Measurements from ENCODE around the gene CKAP4. TPM values are rescaled to one million over a fixed set of nuclear protein-coding genes. Genes with fewer than 3 reads are reported as not detected.

Gene CKAP4
- total RNA-seq, 1 experiment from 2014 or later: 54.4 TPM

DNA sequence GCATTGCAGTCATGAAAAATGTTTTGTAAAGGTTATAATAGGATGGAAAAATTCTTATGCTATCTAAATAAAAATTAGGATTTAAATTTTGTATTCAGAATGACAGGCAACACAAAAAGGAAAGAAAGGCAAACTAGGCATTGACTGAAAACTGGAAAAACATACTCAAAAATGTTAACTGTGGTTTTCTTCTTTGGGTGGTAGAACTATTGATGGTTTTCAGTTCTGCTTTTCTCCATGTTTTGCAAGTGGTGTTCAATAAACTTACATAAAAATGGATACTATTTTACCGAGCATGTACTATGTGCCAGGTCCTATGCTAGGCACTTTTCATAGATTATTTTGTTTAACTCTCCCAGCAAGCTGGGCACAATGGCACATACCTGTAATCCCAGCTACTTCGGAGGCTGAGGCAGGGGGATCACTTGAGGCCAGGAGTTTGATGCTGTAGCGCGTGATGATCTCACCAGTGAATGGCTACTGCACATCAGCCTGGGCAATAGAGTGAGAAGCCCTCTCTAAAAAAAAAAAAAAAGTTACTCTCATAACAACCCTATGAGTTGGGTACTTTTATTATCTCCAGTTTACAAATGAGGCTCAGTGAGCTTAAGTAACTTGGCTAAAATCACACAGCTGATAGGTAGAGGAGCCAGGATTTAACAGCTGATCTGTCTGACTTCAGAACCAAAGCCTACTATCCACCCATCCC, 28.4 kb upstream of the CKAP4 start:
- in situ Hi-C loops (cut with HindIII; ENCODE audit: low sequenced_read_pairs): no loop called here

GRCh38 chr12:106275458-106275857, 27.6 kb upstream of the CKAP4 start:
- in situ Hi-C loops (cut with HindIII; ENCODE audit: low sequenced_read_pairs): no loop called here
- DNase-seq (ENCODE audit: low spot score): no peak

More for the DNA sequence above, 28.4 kb upstream of the CKAP4 start:
- no peak for DNase-seq (ENCODE audit: low spot score)

- in situ Hi-C loops (cut with HindIII; ENCODE audit: low sequenced_read_pairs): no loop called here
- DNase-seq (ENCODE audit: low spot score): no peak
Measured at GRCh38 chr12:106274575-106275121, 26.8 kb upstream of the CKAP4 start.

GRCh38 chr12:106274012-106274411, 26.2 kb upstream of the CKAP4 start:
- in situ Hi-C loops (cut with HindIII; ENCODE audit: low sequenced_read_pairs): no loop called here
- no peak for DNase-seq (ENCODE audit: low spot score)

GRCh38 chr12:106273491-106273890, 25.7 kb upstream of the CKAP4 start:
- in situ Hi-C loops (cut with HindIII; ENCODE audit: low sequenced_read_pairs): no loop called here
- no peak for DNase-seq (ENCODE audit: low spot score)

GRCh38 chr12:106271575-106272505, 24.0 kb upstream of the CKAP4 start:
- no peak for DNase-seq (ENCODE audit: low spot score)
- in situ Hi-C loops (cut with HindIII; ENCODE audit: low sequenced_read_pairs): no loop called here

DNA sequence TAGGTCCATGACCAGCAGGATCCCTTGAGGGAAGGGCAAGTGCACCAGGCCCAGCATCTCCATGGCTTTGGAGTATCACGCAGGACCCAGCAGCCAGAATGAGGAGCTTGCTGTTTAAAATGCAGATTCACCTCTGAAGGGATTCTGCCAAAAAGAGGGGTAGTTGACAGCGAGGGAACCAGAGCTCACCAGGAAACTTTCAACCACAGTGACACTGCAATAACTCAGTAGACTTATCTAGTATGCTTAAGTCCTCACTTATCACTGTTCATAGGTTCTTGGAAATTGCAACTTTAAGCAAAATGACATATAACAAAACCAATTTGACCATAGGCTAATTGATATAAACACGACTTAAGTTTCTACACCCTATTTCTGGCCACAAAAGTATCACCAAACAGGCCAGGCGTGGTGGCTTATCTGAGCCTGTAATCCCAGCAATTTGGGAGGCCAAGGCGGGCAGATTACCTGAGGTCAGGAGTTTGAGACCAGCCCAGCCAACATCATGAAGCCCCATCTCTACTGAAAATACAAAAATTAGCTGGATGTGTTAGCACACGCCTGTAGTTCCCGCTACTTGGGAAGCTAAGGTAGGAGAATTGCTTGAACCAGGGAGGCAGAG, 21.4 kb upstream of the CKAP4 start:
- DNase-seq (ENCODE audit: low spot score): no peak
- in situ Hi-C loops (cut with HindIII; ENCODE audit: low sequenced_read_pairs): no loop called here

GRCh38 chr12:106267535-106267934, 19.7 kb upstream of the CKAP4 start:
- DNase-seq (ENCODE audit: low spot score): no peak
- in situ Hi-C loops (cut with HindIII; ENCODE audit: low sequenced_read_pairs): no loop called here

DNA sequence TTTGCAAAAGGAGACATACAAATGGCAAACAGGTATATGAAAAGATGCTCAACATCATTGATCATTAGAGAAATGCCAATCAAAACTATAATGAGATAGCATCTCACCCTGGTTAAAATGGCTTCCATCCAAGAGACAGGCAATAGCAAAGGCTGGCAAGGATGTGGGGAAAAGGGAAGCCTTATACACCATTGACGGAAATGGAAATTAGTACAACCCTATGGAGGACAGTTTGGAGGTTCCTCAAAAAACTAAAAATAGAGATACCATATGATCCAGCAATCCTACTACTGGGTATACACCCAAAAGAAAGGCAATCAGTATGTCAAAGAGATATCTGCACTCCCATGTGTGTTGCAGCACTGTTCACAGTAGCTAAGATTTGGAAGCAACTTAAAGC, 17.3 kb upstream of the CKAP4 start:
- in situ Hi-C loops (cut with HindIII; ENCODE audit: low sequenced_read_pairs): no loop called here
- DNase-seq (ENCODE audit: low spot score): no peak

- in situ Hi-C loops (cut with HindIII; ENCODE audit: low sequenced_read_pairs): no loop called here
- DNase-seq (ENCODE audit: low spot score): no peak
Measured at GRCh38 chr12:106258935-106259334, 11.1 kb upstream of the CKAP4 start.

GRCh38 chr12:106258226-106258625, 10.4 kb upstream of the CKAP4 start:
- no peak for DNase-seq (ENCODE audit: low spot score)
- in situ Hi-C loops (cut with HindIII; ENCODE audit: low sequenced_read_pairs): no loop called here

- no peak for DNase-seq (ENCODE audit: low spot score)
- in situ Hi-C loops (cut with HindIII; ENCODE audit: low sequenced_read_pairs): no loop called here
Measured at GRCh38 chr12:106256524-106256923, 8.7 kb upstream of the CKAP4 start.

- DNase-seq (ENCODE audit: low spot score): no peak
- in situ Hi-C loops (cut with HindIII; ENCODE audit: low sequenced_read_pairs): no loop called here
Measured at GRCh38 chr12:106255952-106256351, 8.1 kb upstream of the CKAP4 start.

DNA sequence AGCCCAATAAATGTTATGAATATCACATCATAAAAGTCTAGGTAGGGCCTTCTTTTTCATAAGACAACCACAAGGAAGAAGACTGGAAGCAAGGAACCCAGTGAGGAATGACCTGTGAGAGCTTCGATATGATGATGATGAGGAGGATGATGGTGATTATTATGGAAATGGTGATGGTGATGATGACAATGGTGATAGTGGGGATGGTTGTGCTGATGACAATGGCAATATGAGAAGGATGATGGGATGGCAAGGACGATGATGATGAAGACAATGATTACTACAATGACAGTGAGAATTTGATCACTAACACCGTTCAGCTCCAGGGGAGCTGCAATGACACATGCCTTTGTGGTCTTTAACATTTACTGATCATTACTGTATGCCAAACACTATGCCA, 7.7 kb upstream of the CKAP4 start:
- in situ Hi-C loops (cut with HindIII; ENCODE audit: low sequenced_read_pairs): no loop called here
- DNase-seq (ENCODE audit: low spot score): no peak

DNA sequence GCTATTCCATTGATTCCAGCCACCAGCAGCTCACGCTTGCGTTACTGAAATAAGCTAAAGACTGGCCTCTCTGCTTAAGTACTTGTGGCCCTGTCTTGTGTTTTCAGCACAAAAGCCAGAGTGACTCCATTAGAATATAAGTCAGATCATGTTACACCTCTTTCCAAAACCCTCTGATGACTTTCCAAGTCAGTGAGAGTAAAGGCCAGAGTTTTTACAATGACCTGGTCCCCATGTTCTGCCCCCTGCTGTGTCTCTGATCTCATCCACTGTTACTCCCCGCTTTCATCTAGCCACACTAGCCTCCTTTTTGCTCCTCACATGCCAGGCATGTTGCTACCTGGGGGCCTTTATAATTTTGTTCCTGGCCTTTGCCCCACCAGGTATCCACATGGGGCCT, 6.9 kb upstream of the CKAP4 start:
- no peak for DNase-seq (ENCODE audit: low spot score)
- in situ Hi-C loops (cut with HindIII; ENCODE audit: low sequenced_read_pairs): no loop called here

DNA sequence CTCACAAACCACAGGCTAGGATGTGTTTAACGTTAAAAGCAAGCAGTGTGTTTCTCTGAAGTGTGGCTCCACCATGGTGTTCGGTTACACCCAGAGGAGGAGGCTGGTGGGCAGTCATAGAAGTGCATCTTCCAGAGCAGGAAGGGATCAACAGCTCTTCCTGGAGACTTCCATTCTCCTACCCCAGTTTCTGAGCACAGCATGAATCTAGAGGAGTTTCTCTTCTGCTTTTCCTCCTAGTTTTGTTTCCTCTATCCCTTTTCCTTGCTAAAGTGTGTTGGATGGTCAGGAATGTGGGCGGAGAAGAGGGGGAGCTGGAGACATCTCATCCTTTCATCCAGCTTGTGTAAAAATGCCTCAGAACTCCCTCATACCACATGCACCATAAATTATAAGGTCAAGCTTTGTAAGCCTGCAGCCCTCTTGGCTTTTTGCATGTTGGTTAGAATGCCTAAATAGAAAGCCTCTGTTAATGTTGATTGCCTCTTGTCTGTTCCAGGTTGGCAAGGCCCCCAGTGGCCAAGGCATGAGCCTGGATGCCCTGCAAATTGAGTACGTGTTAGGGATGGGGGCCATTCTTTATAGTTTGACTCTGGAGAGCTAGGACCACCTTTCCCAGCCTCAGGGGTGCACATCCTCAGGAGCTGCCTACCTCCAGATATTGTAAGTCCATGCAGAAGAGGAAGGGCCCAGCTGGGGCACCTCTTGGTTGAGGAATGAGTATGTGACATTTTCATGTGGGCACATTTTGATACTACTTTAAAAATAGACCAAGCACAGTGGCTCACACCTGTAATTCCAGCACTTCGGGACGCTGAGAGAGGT, 4.0 kb upstream of the CKAP4 start:
- DNase-seq (ENCODE audit: low spot score): no peak
- in situ Hi-C loops (cut with HindIII; ENCODE audit: low sequenced_read_pairs): no loop called here

- in situ Hi-C loops (cut with HindIII; ENCODE audit: low sequenced_read_pairs): no loop called here
- peak; percentile 55 for DNase-seq (ENCODE audit: low spot score)
Measured at GRCh38 chr12:106249411-106250135, 1.8 kb upstream of the CKAP4 start.

GRCh38 chr12:106248846-106249371, 1.1 kb upstream of the CKAP4 start:
- DNase-seq (ENCODE audit: low spot score): no peak
- in situ Hi-C loops (cut with HindIII; ENCODE audit: low sequenced_read_pairs): no loop called here

All from G401 (cell line).